Activated CD8-positive, alpha-beta memory T cell treated with anti-CD3 and anti-CD28 coated beads, Interleukin-2, amount 50 U/mL, for 1 hour (primary cell): Measurements from ENCODE around the gene CALML3.
"Not testable (repeated sequence)": the region's sequence is repeated elsewhere in the genome, so short reads cannot be mapped to it uniquely, and the experiment has no call there.

Source experiments
- DNase-seq: peaks from one replicate; pipeline ENCODE4 v3.0.0-alpha.2; 2020; ENCODE audit errors: extremely low read depth

The CALML3 gene

DNA sequence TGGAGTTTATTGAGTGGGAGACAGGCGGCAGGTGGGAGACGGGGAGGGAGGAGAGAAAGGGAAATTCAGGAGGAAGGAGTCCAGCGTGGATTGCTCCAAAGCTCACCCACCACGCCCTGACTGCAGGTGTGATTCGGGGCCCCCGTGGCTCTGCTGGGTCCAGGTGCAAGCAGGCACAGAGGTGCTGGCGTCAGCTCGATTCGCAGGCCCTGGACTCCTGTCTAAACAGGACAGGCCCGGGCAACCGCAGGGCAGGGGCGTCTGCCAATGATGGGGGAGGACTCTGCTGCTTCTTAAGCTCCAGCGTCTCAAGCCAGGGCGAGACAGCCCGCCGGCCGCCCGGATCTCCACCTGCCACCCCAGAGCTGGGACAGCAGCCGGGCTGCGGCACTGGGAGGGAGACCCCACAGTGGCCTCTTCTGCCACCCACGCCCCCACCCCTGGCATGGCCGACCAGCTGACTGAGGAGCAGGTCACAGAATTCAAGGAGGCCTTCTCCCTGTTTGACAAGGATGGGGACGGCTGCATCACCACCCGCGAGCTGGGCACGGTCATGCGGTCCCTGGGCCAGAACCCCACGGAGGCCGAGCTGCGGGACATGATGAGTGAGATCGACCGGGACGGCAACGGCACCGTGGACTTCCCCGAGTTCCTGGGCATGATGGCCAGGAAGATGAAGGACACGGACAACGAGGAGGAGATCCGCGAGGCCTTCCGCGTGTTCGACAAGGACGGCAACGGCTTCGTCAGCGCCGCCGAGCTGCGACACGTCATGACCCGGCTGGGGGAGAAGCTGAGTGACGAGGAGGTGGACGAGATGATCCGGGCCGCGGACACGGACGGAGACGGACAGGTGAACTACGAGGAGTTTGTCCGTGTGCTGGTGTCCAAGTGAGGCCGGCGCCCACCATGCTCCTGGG, at the start of gene CALML3:
CALML3 (plus strand) TSS at position 321 of the 920 bp plus-strand sequence; CDS start at position 446, 125 bp downstream.
- DNase-seq, result no peak

DNA sequence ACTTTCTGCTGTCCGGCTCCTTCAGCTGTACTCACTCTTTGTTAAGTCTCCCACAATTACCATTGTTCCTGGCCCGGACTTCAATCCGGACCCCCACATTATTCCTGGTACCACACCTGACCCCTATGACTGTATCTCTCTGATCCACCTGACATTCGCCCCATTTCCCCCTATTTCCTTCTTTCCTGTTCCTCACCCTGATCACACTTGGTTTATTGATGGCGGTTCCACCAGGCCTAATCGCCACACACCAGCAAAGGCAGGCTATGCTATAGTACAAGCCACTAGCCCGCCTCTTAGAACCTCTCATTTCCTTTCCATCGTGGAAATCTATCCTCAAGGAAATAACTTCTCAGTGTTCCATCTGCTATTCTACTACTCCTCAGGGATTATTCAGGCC, 49.7 kb upstream of the CALML3 start:
- DNase-seq, result not testable (repeated sequence)

DNA sequence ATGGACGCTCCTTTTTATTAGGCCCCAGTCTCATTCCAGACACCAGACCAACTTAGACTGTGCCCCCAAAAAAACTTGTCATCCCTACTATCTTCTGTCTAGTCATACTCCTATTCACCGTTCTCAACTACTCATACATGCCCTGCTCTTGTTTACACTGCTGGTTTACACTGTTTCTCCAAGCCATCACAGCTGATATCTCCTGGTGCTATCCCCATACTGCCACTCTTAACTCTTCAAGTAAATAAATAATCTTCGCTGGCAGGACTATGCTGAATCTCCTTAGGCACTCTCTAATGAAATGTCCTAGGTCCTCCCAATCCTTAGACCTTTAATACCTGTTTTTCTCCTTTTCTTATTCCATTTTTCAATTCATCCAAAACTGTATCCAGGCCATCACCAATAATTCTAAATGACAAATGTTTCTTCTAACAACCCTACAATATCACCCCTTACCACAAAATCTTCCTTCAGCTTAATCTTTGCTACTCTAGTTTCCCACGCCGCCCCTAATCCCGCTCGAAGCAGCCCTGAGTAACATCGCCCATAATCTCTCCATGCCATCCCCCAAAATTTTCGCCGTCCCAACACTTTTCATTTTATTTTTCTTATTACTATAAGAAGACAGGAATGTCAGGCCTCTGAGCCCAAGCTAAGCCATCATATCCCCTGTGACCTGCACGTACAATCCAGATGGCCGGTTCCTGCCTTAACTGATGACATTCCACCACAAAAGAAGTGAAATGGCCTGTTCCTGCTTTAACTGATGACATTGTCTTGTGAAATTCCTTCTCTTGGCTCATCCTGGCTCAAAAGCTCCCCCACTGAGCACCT, 48.6 kb upstream of the CALML3 start:
- not testable (repeated sequence) for DNase-seq

DNA sequence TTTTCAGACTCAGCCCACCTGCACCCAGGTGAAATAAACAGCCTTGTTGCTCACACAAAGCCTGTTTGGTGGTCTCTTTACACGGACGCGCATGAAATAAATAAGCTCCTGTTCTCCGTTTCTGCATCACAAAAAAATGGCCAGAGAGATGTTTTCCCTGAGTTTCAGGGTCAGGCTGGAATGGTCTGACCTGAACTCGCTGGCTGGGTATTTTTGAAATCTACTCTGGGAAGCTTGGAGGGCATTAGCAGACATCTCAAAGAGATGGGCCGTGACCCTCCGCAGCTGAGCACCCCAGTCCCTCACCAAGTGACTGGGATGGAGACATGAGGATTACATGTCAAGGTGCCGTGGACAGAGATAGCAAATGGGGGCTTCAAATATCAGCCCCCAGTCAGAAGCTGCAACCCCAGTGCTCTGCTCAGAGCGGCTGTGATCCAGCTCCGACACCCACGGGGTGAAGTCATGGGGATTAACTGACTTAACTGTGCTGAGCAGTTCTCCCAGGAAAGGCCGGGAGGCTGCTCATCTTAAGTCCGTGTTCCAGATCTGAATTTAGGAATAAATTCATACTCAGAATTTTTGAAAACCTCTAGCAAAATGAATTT, 47.7 kb upstream of the CALML3 start:
- no peak for DNase-seq

DNA sequence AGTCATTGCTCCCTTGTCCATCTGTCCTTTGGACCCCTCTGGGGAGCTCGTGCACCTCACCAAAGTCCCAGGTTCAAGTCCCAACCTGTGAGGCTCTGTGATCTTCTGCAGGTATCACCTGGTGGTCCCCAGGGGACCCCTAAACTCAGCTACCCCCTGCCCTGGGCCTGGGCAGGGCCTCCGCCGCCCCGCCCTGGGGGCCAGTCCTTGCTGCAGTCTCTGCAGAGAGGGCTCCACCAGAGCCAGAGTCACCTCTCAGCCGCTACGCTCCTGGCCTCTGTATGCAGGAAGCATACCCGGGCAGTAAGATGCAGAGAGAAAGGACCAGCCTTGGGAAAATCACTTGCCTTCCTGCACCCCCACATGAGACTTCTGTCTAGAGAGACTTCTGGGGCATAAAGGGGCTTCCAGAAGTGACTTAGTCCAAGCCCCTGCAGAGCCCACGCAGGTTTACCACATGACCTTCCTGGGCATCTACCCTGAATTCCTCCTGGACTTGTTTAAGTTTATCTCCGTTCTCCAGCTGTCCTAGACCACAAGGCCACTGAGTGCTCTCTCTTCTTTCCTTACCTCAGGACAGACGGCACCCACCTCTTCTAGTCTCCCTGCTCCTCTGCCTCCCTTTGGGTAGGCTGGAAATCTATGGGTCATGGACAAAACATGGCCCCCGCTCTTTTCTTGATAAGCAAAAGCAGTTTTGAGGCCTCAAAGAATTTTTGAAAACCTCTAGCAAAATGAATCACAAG, 46.6 kb upstream of the CALML3 start:
- DNase-seq, result no peak

DNA sequence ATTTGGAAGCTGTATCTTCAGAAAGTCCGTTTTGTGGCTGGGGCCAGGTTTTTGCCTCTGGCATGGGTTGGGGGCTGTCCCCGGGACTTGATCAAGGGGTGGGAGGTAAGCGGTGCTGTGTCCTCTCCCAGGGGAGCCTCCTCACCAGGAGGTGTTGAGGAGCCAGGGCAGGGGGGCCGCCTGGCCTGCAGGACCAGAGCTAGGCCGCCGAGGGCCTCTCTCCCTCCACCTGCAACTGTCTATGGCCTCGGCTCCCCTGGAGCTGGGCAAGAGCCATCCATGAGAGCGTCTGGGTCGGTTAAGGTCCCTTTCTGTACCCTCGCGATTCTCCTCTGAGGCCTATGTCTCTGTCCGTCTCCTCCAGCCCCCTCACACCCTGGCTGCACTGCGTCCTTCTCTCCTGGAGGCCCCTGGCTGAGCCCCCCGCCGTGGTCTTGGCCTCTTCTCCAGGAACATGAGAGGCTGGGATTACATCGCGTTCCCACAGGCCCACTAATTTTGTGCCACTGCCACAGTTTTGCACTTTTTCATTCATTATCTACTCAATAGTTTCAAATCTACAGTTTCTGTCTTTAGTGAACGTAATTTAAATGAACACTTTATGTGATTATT, 46.0 kb upstream of the CALML3 start:
- DNase-seq, result no peak

DNA sequence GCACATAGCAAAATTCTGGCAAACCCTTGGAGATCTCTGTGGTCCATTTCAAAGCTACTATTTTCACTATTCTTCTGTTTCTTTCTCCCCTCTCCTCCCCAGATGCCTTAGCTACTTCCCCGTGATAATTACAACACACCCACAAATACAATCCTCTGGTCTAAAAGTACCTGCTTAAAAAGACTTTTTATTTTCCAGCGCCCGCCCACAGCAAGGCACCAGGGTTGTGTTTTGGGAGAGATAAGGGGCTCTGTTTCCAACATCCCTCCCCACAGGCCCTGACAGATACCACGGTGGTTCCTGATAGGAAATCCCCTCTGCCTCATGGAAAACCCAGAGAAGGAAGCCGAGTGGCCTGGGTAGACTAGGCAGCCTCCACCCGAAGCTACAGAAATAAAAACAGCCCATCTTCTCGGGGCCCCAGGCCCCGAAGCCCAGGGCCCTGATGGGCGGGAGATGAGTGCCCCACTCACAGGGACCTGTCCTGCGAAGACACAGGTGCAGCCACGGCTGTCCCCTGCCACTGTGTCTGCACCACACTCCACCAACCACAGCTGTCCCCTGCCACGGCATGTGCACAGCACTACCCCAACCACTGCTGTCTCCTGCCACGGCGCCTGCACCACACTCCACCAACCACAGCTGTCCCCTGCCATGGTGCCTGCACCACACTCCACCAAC, 45.1 kb upstream of the CALML3 start:
- no peak for DNase-seq

DNA sequence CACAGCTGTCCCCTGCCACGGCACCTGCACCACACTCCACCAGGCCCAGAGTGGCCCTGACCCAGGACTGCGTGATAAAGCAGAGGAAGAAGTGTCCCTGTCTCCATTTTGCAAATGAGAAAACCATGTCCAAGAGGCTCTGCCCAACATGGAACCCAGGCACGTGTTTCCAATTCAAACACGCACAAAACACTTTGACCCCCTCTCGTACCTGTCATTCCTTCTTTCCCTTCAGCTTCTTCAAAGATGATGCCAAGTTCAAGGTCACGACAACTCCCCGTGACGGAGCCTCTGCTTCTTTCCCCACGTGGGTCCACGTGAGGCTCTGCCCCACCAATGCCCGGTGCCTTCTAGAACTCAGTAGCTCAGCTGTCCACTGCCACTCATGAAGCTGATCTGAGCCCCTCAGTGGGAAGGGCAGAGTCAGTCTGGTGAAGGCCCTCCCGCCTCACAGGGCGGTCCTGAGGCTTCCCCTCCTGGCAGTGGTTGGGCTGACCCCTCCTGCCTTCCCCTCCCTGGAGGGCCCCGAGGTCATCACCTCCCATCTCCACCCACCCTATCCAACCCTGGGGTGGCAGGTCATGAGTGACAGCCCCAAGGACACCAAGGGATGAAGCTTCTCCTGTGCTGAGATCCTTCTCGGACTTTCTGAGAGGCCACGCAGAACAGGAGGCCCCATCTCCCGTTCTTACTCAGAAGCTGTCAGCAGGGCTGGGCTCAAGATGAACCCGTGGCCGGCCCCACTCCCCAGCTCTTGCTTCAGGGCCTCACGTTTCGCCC, 44.4 kb upstream of the CALML3 start:
- DNase-seq, result no peak

DNA sequence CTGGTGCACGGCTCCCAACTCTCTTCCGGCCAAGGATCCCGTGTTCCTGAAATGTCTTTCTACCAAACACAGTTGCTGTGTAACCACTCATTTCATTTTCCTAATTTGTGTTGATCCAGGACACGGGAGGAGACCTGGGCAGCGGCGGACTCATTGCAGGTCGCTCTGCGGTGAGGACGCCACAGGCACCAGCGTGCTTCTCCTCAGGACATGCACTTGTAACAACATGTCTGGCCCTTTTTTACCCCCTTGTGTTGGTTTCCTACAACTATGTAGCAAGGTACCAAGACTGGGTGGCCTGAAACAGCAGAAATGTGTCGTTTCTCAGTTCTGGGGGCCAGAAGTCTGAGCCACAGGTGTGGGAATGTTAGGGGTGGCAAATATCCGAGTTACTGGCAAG, 43.6 kb upstream of the CALML3 start:
- no peak for DNase-seq

DNA sequence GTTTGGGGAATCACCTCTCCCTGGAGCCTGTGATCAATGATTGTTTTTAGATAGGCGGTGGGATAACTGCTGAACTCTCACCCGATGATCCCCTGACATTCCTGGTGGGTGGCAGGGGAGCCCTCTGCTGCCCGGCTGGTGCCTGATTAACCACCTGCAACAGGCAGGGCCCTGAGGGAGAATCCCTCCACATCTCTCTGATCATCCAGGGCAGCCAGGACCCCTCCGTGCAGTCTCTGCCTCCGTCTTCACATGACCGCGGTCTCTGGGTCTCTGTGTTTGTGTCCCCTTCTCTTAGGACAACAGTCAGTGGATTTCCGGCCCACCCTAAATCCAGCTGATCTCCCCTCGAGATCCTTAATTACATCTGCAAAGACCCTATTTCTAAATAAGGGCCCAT, 42.7 kb upstream of the CALML3 start:
- DNase-seq, result no peak

DNA sequence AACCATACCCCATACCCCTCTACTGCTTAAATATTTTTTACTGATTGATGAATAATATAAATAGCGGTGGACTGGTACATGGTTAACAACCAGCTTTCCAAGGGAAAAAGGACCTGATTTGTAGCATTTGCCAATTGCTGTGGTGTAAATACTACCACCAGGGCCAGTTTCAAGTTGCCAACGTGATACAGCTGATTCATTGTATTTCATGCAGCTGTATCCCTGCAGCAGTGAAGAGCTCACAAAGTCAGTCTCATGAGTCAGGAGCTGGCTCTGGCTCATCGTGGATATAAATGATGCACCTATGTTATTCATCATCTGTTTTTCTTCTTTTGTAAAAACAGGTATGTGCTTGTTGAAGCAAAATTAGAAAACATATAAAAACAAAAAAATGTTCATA, 40.6 kb upstream of the CALML3 start:
- DNase-seq, result no peak

DNA sequence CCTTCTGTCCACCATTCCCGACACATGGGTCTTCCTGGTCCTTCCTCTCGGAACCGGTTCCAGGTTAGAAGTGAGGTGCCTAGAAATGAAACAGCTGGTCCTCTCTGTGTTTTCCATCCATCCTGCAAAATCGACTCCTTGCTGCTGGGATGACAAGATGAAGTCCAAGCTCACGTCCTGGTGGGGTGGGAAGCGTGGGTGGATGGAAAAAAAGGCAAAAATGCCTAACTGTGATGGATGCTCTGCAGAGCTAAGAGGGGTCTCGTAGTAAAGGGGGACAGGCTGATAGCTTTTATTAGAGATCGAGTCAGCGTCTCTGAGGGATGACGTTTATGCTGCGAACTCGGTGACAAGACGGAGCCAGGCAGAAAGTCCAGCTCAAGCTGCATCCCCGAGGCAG, 39.5 kb upstream of the CALML3 start:
- no peak for DNase-seq

DNA sequence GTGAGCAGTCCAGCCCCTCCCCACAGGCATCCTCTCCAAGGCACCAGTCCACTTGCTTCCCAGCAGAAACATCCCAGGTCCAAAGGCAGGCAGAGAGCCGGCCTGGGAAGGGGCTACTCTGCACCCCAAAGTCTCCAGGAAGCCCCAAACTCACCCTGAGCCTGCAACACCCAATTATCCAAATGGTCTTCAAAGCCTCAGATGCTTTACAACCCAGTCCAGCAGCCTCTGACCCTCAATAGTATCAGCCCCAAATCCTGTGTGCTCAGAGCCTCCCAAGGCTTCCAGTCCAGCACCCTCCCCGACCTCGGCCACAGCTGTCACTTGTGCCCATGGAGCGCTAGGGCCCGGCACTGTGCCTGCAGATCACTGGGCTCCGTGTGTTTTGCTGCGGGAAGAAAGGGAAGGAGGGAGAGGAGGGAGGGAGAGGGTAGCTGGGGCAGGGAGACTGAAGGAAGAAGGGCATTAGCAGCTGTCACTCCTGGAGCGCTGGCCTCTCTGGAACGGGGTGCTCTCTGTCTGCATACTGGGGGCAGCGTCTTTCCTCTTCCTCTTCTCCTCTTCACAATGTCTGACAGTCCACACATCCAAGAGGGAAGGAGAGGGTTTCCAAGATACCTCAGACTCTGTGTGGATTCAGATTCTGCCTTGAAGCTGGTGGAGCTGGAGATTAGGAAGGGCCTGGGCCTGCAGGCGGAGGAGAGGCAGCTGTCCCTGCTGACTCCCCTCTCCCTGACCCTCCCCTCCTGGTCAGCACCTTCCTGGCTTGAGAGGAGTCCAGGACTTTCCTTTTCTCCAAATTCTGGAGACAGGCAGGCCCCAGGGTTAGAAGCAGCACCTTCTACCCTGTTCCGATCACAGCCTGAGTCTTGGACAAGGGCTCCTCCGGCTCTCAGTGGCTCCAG, 38.6 kb upstream of the CALML3 start:
- no peak for DNase-seq

DNA sequence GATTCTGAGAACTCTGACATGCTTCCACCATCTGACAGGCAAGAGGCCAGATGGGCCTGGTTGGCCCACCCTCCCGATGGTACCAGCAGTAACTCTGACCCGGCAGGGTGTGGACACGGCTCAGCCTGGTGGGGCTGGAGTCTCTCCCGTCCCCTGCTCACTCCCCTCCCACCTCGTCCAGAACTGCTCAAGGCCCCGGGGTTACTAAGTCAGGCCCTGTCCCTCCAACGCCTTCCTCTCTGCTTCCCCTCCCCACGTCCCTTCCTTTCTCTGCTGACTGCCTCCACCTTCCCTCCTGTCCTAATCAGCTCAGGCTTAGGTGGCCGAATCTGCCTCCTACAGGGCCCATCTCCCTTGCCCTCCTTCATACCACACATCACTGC, 37.9 kb upstream of the CALML3 start:
- DNase-seq, result no peak

DNA sequence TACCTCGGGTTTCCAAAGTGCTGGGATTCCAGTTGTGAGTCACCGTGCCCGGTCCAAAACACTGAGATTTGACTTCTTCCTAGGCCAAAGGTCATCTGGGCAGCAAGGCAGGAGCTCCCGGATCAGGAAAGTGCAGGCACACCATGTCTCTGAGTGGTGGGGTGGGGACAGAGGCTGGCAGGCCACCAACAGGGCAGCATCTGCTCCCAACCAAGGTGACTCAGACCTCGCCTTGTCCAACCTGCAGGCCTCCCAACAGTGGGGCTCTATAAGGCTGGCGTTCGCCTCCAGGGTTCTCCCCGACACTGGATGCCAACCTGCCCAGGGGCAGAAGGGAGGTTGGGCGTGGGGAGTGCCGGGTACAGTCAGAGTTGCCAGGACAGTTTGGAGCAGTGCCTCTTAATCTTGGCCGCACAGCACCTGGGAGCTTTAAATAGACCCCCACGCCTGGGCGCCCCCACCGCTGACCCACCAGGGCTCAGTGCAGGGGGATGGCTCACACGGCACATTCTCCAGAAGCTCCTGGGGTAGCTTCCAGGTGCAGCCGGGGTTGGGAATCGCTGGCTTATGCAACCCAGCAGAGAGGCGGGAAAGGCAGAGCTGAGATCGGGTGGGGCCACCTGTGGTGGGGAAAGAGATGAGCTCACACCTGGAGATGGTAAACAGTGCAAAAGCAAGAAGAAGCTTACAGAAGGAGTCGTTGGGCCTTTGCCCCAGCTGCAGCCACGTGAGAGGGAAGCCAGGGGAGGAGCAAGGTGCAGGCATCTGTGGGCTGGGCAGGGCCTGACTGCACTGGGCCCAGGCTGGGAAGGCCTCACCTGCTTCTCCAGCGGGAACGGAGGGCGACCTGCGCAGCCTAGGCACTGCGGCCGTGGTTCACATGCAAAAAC, 36.2 kb upstream of the CALML3 start:
- DNase-seq, result no peak

DNA sequence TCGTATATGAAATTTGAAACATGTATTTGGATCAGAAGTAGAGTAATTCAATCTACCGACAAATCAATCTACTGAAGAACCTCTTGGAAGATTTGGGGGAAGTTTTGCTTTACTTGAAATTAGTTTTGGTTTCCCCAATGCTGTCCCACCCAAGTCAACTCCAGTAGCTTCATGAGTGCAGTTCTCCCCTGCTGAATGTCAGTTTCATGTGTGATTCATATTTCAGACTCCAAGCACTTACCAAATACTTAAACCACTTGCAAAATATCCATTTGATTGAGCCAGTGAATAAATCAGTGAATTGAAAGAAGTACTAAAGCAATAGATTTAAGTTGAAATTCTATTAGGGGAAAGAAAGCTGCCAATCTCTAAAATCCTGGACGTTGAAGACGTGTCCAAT, 34.7 kb upstream of the CALML3 start:
- DNase-seq, result no peak

DNA sequence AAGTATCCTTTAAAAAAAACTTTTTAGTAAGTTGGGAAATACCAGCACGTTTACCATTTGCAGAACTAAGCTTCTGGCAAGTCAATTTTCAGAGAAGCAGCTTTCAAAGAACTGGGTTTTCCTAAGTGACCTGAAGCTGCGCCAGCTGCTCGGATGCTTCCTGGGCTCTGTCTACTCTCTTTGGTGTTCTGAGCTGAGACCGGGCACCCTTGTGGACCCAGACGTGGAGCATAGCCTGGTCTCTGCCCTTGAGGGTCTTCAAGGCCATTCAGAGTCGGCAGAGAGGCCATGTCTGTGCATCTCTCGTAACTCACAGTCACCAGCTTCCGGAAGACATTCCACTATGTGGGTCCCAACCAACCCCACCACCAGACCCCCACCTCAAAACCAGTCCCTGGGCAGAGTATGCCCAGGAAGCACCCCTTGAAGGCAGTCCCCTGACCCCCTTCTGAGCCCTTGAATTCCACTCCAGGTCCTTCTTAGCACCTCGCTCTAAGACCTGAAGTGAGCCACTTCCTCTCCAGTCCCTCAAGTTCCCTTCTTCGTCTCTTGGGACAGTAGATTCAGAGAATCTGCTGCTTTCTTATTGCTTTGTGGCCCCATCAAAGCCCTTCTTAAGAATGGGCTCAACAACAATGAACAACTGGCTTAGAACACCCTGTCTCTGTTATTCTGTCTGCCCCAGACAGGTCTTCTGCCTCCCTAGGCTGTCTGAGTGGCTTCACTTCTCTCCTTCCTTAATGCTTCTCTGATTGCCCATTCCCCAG, 33.9 kb upstream of the CALML3 start:
- no peak for DNase-seq
